ENCODE data around the gene SYNE2. TPM values are rescaled to one million over a fixed set of nuclear protein-coding genes. Genes with fewer than 3 reads are reported as not detected.

The SYNE2 gene
- total and polyA plus RNA-seq, 2 of the 8 experiments (the other 6 are each of a cell fraction or from before 2014, with no cell fraction given), result 32.6 to 46.1 TPM

- TF ChIP-seq CHD7 (IDR thresholded peaks at IDR 0.05; ENCODE audit: insufficient replicate concordance, low read length) (no peak), FOSL1 (IDR thresholded peaks at IDR 0.05; ENCODE audit: insufficient read depth, low read depth, low read length) (no peak), TBP (IDR thresholded peaks at IDR 0.05; ENCODE audit: low read depth, low read length) (no peak), CREB1 (IDR thresholded peaks at IDR 0.05) (no peak)
These were observed 70.6 kb downstream of the SYNE2 start (continued) for GRCh38 chr14:63923422-63923752.

Measured in H1 (cell line).